Activated naive CD8-positive, alpha-beta T cell treated with anti-CD3 and anti-CD28 coated beads for 36 hours (primary cell): Measurements from ENCODE around the gene LASP1NB. TPM values are rescaled to one million over a fixed set of nuclear protein-coding genes. Genes with fewer than 3 reads are reported as not detected.
"Not testable (repeated sequence)": the region's sequence is repeated elsewhere in the genome, so short reads cannot be mapped to it uniquely, and the experiment has no call there.

Source experiments
- DNase-seq: peaks from one replicate; pipeline ENCODE4 v3.0.0; 2021
- H3K27ac Mint-ChIP-seq: one replicate; pipeline ENCODE4 v1.8.0; 2022; ENCODE audit warnings: mild to moderate bottlenecking, moderate library complexity, mixed read lengths
- H3K27me3 Mint-ChIP-seq: one replicate; pipeline ENCODE4 v1.8.0; 2022; ENCODE audit warnings: mild to moderate bottlenecking, mixed read lengths
- H3K36me3 Mint-ChIP-seq: one replicate; pipeline ENCODE4 v1.8.0; 2021; ENCODE audit warnings: mild to moderate bottlenecking, mixed read lengths
- H3K4me1 Mint-ChIP-seq: one replicate; pipeline ENCODE4 v1.8.0; 2021; ENCODE audit warnings: mixed read lengths
- H3K4me3 Mint-ChIP-seq: one replicate; pipeline ENCODE4 v1.8.0; 2022; ENCODE audit warnings: mild to moderate bottlenecking, moderate library complexity, mixed read lengths
- H3K9me3 Mint-ChIP-seq: one replicate; pipeline ENCODE4 v1.8.0; 2022; ENCODE audit warnings: mixed read lengths
- total RNA-seq, 2 experiments: library from RNA; stranded (reverse); gene quantifications; one replicate each; pipeline ENCODE4 v1.2.3, GENCODE V29; 2021

The LASP1NB gene

DNA sequence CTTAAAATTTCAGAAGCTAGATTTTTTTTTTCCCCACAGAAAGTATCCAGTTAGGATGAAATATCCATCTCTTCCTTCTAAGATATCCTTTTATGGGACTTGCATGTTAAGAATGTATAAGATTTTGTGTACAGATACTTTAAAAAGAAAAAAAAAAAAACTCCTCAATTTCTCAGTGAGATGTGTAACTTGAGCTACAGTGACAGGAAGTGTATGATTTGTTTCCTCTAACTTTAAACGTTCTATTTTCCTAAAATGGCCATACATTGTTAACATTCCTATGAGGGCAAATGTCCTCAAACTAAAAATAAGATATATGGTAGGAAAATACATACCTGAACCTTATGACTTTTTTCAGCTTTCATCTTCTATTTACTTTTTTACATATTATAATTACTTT lies 32.9 kb downstream of the LASP1NB start:
- H3K4me1 Mint-ChIP-seq: peaks cover 28% of the 10 kb centered on the region
- no peak overlapping the region for H3K4me3 Mint-ChIP-seq
- H3K27me3 Mint-ChIP-seq: no peaks in the 10 kb centered on the region
- H3K27ac Mint-ChIP-seq: no peak overlapping the region
- H3K36me3 Mint-ChIP-seq: no peaks in the 10 kb centered on the region
- no peak for DNase-seq
- no peaks in the 10 kb centered on the region for H3K9me3 Mint-ChIP-seq

- Mint-ChIP-seq H3K36me3 (no peaks in the 10 kb centered on the region), H3K27me3 (no peaks in the 10 kb centered on the region), H3K9me3 (no peaks in the 10 kb centered on the region), H3K4me1 (peaks cover 28% of the 10 kb centered on the region), H3K27ac (no peak overlapping the region), H3K4me3 (no peak overlapping the region)
- DNase-seq: no peak
These were observed 33.3 kb downstream of the LASP1NB start for GRCh38 chr17:38958756-38959155.

DNA sequence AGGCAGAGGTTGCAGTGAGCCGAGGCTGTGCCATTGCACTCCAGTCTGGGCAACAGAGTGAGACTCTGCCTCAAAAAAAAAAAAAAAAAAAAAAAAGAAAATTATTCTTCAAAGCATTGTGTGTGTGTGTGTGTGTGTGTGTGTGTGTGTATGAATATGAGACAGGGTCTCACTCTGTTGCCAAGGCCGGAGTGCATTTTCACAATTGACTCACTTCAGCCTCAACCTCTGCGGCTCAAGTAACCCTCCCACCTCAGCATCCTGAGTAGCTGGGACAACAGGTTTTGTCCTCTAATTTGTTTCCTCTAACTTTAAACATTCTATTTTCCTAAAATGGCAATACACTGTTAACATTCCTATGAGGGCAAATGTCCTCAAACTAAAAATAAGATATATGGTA lies 34.1 kb downstream of the LASP1NB start:
- no peak for DNase-seq
- Mint-ChIP-seq H3K27ac (no peak overlapping the region), H3K9me3 (no peaks in the 10 kb centered on the region), H3K36me3 (no peaks in the 10 kb centered on the region), H3K27me3 (no peaks in the 10 kb centered on the region), H3K4me1 (peaks cover 28% of the 10 kb centered on the region), H3K4me3 (no peak overlapping the region)

DNA sequence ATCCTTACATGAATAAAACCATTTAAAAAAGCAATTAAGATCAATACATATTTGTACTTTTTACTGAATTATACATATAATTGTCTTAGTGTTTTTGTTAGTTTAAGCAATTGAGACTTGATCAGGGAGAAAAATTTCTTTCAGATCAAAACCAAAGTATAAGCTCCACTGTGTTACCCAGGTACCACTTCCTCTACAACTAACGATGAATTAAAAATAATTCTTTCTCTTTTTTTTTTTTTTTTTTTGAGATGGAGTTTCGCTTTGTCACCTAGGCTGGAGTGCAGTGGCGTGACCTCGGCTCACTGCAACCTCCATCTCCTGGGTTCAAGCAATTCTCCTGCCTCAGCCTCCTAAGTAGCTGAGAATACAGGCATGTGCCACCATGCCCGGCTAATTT lies 35.0 kb downstream of the LASP1NB start:
- Mint-ChIP-seq H3K9me3 (no peaks in the 10 kb centered on the region), H3K4me3 (no peak overlapping the region), H3K4me1 (peaks cover 28% of the 10 kb centered on the region), H3K27me3 (no peaks in the 10 kb centered on the region), H3K27ac (peak overlapping the region; percentile 58), H3K36me3 (no peaks in the 10 kb centered on the region)
- DNase-seq: no peak

DNA sequence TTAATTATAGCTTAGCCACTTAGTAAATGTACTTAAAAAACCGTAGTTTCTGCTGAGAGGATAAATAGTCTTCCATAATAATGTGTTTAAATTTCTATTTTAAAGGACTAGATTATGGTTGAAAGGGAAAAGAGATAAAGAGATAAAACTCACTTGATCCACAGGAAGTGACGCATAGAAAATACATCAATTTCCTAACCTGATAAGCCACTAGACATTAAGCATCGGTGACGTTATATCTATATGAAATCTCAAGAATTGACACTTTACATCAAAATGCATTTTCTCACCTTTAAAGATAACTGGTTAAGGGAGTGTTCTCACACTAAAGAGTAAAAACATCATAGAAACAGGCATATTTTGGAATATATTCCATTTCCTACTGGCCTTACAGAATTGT lies 36.0 kb downstream of the LASP1NB start:
- no peaks in the 10 kb centered on the region for H3K27me3 Mint-ChIP-seq
- H3K36me3 Mint-ChIP-seq: no peaks in the 10 kb centered on the region
- peaks cover 28% of the 10 kb centered on the region for H3K4me1 Mint-ChIP-seq
- H3K4me3 Mint-ChIP-seq: no peak overlapping the region
- H3K27ac Mint-ChIP-seq: no peak overlapping the region
- DNase-seq: no peak
- no peaks in the 10 kb centered on the region for H3K9me3 Mint-ChIP-seq

- no peaks in the 10 kb centered on the region for H3K27me3 Mint-ChIP-seq
- H3K36me3 Mint-ChIP-seq: peaks cover 5% of the 10 kb centered on the region
- peaks cover 10% of the 10 kb centered on the region for H3K4me1 Mint-ChIP-seq
- peak; percentile 79 for DNase-seq
- peak within 1 kb of the TSS; percentile 84 for H3K27ac Mint-ChIP-seq
- peak within 1 kb of the TSS; percentile 75 for H3K4me3 Mint-ChIP-seq
- no peaks in the 10 kb centered on the region for H3K9me3 Mint-ChIP-seq
These were observed 41.9 kb downstream of the LASP1NB start, which contains the start of gene FBXO47 for GRCh38 chr17:38967290-38967738. Gene FBXO47 (minus strand): TSS chr17:38967403. CDS start chr17:38963025, 4,378 bp downstream.

GRCh38 chr17:38969281-38969680 lies 43.9 kb downstream of the LASP1NB start:
- no peak overlapping the region for H3K4me3 Mint-ChIP-seq
- no peak overlapping the region for H3K27ac Mint-ChIP-seq
- no peaks in the 10 kb centered on the region for H3K27me3 Mint-ChIP-seq

DNA sequence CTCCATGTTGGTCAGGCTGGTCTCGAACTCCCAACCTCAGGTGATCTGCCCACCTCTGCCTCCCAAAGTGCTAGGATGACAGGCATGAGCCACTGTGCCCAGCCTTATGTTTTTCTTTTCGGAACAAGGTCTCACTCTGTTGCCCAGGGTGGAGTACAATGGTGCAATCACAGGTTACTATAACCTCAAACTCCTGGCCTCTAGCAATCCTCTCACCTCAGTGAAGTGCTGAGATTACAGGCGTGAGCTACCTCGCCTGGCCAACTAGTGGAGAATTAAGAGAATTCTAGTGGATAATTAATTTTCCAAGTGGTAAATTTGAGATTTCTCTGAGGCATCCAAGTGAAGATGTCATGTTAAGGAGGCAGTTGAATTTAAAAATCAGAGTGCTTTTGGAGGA lies 44.7 kb downstream of the LASP1NB start:
- no peak overlapping the region for H3K4me3 Mint-ChIP-seq
- H3K36me3 Mint-ChIP-seq: peaks cover 5% of the 10 kb centered on the region
- no peaks in the 10 kb centered on the region for H3K9me3 Mint-ChIP-seq
- H3K27me3 Mint-ChIP-seq: no peaks in the 10 kb centered on the region
- H3K4me1 Mint-ChIP-seq: peaks cover 10% of the 10 kb centered on the region
- no peak for DNase-seq
- H3K27ac Mint-ChIP-seq: no peak overlapping the region

More at GRCh38 chr17:38969281-38969680, 43.9 kb downstream of the LASP1NB start:
- peaks cover 5% of the 10 kb centered on the region for H3K36me3 Mint-ChIP-seq
- peaks cover 10% of the 10 kb centered on the region for H3K4me1 Mint-ChIP-seq
- no peaks in the 10 kb centered on the region for H3K9me3 Mint-ChIP-seq
- DNase-seq: no peak

GRCh38 chr17:38970804-38971203 lies 45.4 kb downstream of the LASP1NB start:
- H3K4me3 Mint-ChIP-seq: no peak overlapping the region
- DNase-seq: no peak
- H3K36me3 Mint-ChIP-seq: peaks cover 5% of the 10 kb centered on the region
- H3K27me3 Mint-ChIP-seq: no peaks in the 10 kb centered on the region
- no peak overlapping the region for H3K27ac Mint-ChIP-seq
- no peaks in the 10 kb centered on the region for H3K9me3 Mint-ChIP-seq
- peaks cover 10% of the 10 kb centered on the region for H3K4me1 Mint-ChIP-seq

- not testable (repeated sequence) for DNase-seq, H3K36me3 Mint-ChIP-seq, H3K4me3 Mint-ChIP-seq, H3K27ac Mint-ChIP-seq, H3K4me1 Mint-ChIP-seq, H3K9me3 Mint-ChIP-seq, H3K27me3 Mint-ChIP-seq
These were observed 50.8 kb downstream of the LASP1NB start for GRCh38 chr17:38976187-38976551.

GRCh38 chr17:38978180-38978579 lies 52.8 kb downstream of the LASP1NB start:
- H3K4me1 Mint-ChIP-seq: no peaks in the 10 kb centered on the region
- no peaks in the 10 kb centered on the region for H3K36me3 Mint-ChIP-seq
- H3K9me3 Mint-ChIP-seq: no peaks in the 10 kb centered on the region
- no peak for DNase-seq
- no peaks in the 10 kb centered on the region for H3K27me3 Mint-ChIP-seq
- no peak overlapping the region for H3K27ac Mint-ChIP-seq
- no peak overlapping the region for H3K4me3 Mint-ChIP-seq

Other genes with a start within 250 kb of the LASP1NB start
- 100 to 1,000 TPM; 125 to 130 TPM for gene MLLT6, start 220.3 kb upstream of the LASP1NB start, total RNA-seq
- 10 to 100 TPM; 54.3 to 57.4 TPM for gene CISD3, start 195.3 kb upstream of the LASP1NB start, total RNA-seq
- under 1 TPM; 0.40 to 0.74 TPM for gene PCGF2, start 177.3 kb upstream of the LASP1NB start, total RNA-seq
- 100 to 1,000 TPM; 284 to 288 TPM for gene PSMB3, start 172.9 kb upstream of the LASP1NB start, total RNA-seq
- gene PIP4K2B, start 126.1 kb upstream of the LASP1NB start, total RNA-seq: 10 to 100 TPM; 39.6 to 41.1 TPM
- gene CWC25, start 100.3 kb upstream of the LASP1NB start, total RNA-seq: 10 to 100 TPM; 22.3 to 25.6 TPM
- 1,000 to 10,000 TPM; 1,956 to 1,966 TPM for gene RPL23, start 71.9 kb upstream of the LASP1NB start, total RNA-seq
- gene LASP1, start 55.6 kb upstream of the LASP1NB start, total RNA-seq: 100 to 1,000 TPM; 131 TPM
- gene FBXO47, start 41.8 kb downstream of the LASP1NB start, total RNA-seq: under 1 TPM in 1 of 2 experiments, not detected in 1; 0.12 TPM
- 1 to 10 TPM in 1 of 2 experiments, under 1 TPM in 1; 0.54 to 1.1 TPM for gene PLXDC1, start 226.0 kb downstream of the LASP1NB start, total RNA-seq
- not detected for gene ARL5C, start 240.5 kb downstream of the LASP1NB start, total RNA-seq